GM12878 (cell line): ENCODE measurements around the gene SFSWAP. TPM values are rescaled to one million over a fixed set of nuclear protein-coding genes. Genes with fewer than 3 reads are reported as not detected.

Experiments used
- ATAC-seq: fragments of 200-7000 bp; cut with Tn5 transposase; 3 replicates; pipeline ENCODE4 v1.9.1; 2020; ENCODE audit warnings: mild to moderate bottlenecking, moderate library complexity
- BruUV-seq: library from RNA; stranded (reverse); fragments of 400-500 nt; replicated peaks from 2 replicates; lab custom pipeline; 2021; lab: Mats Ljungman, UMichigan
- CTCF ChIA-PET: fragments of 300-600 bp; sonication (Branson Sonifier 250); formaldehyde crosslinking; extraction: SDS; loops from one replicate; lab custom pipeline; 2021; ENCODE audit warnings: inconsistent platforms; lab: Yijun Ruan, JAX
- POLR2A ChIA-PET: fragments of 350-600 bp; formaldehyde crosslinking; extraction: SDS; loops from one replicate; lab custom pipeline; 2021; ENCODE audit warnings: inconsistent platforms; lab: Charles Lee
- RAD21 ChIA-PET: fragments of 300-600 bp; sonication (Branson Sonifier 250); formaldehyde crosslinking; loops from one replicate; lab custom pipeline; 2023; ENCODE audit warnings: antibody characterized with exemption; ENCODE audit not compliant: unreplicated experiment; lab: Charles Lee
- SMC1A ChIA-PET: fragments of 300-600 bp; sonication (Branson Sonifier 250); formaldehyde crosslinking; loops from one replicate; lab custom pipeline; 2023; ENCODE audit not compliant: unreplicated experiment, uncharacterized antibody; lab: Charles Lee
- DNase-seq: peaks from one replicate; pipeline ENCODE4 v3.0.0-alpha.2; 2011; ENCODE audit warnings: low read depth, low spot score
- FAIRE-seq: peaks from 3 replicates; lab custom pipeline; 2011; peaks lifted over from hg19 to GRCh38; lab: Jason Lieb, UNC
- H2AFZ ChIP-seq: 2 replicates; pipeline ENCODE4 v1.6.0; 2011; ENCODE audit warnings: low read depth, low read length, control low read depth; ENCODE audit not compliant: control insufficient read depth
- H3K27ac ChIP-seq: 2 replicates; pipeline ENCODE4 v1.5.1; 2011; ENCODE audit warnings: control low read depth; ENCODE audit not compliant: control insufficient read depth, insufficient read depth
- H3K27me3 ChIP-seq, 2 experiments: replicated peaks in 1 of 2; 2 replicates each; pipeline versions ENCODE4 v1.6.0 to v1.6.1; 2011; ENCODE audit warnings: low read length in 1 of 2; ENCODE audit not compliant: control insufficient read depth in 2 of 2, insufficient read depth in 2 of 2
- H3K36me3 ChIP-seq, 2 experiments: 2 replicates each; pipeline ENCODE4 v1.5.1; 2011; ENCODE audit warnings: low read length in 1 of 2; ENCODE audit not compliant: control insufficient read depth in 2 of 2, insufficient read depth in 2 of 2
- H3K4me1 ChIP-seq: 2 replicates; pipeline ENCODE4 v1.6.1; 2011; ENCODE audit warnings: mild to moderate bottlenecking, low read length, moderate library complexity, mixed read lengths; ENCODE audit not compliant: control insufficient read depth, insufficient read depth
- H3K4me2 ChIP-seq: 2 replicates; pipeline ENCODE4 v1.6.0; 2011; ENCODE audit warnings: control low read depth; ENCODE audit not compliant: control insufficient read depth, insufficient read depth
- H3K4me3 ChIP-seq: fragments of 200-600 bp; sonication (generic); 2 replicates; pipeline ENCODE4 v1.5.1; 2016
- H3K79me2 ChIP-seq: 2 replicates; pipeline ENCODE4 v1.6.0; 2011; ENCODE audit warnings: low read length; ENCODE audit not compliant: control insufficient read depth, insufficient read depth
- H3K9ac ChIP-seq: 2 replicates; pipeline ENCODE4 v1.8.0; 2011; ENCODE audit warnings: low read length, control low read depth, mixed read lengths; ENCODE audit not compliant: control insufficient read depth, insufficient read depth
- H3K9me3 ChIP-seq: replicated peaks from 3 replicates; pipeline ENCODE4 v1.5.1; 2011; ENCODE audit warnings: mild to moderate bottlenecking, low read length; ENCODE audit not compliant: control insufficient read depth, insufficient read depth
- H4K20me1 ChIP-seq: 2 replicates; pipeline ENCODE4 v1.6.0; 2011; ENCODE audit not compliant: control insufficient read depth, insufficient read depth
- CBX5 ChIP-seq: sonication (generic); IDR thresholded peaks from 2 replicates; pipeline ENCODE4 v1.6.1; 2016; ENCODE audit warnings: low read depth, moderate library complexity, mild to moderate bottlenecking, inconsistent platforms
- IKZF2 ChIP-seq, 2 experiments: fragments of 450-650 bp; IDR thresholded peaks; 2 replicates each; pipeline ENCODE4 v1.6.1; 2017; ENCODE audit warnings: mild to moderate bottlenecking in 2 of 2, moderate library complexity in 2 of 2
- NFIC ChIP-seq: IDR thresholded peaks from 2 replicates; pipeline ENCODE4 v1.6.1; 2012; ENCODE audit warnings: low read depth, mild to moderate bottlenecking, inconsistent platforms, low read length, moderate library complexity
- NFYB ChIP-seq: IDR thresholded peaks from 2 replicates; pipeline ENCODE4 v1.6.1; 2011; ENCODE audit warnings: low read depth, mild to moderate bottlenecking, low read length, improper control_type of control experiment, moderate library complexity; ENCODE audit not compliant: insufficient read depth
- PBX3 ChIP-seq: IDR thresholded peaks from 2 replicates; pipeline ENCODE4 v1.6.1; 2011; ENCODE audit warnings: mild to moderate bottlenecking, low read depth, low read length, moderate library complexity; ENCODE audit not compliant: insufficient replicate concordance
- PKNOX1 ChIP-seq: fragments of 450-650 bp; IDR thresholded peaks from 2 replicates; pipeline ENCODE4 v1.6.1; 2016; ENCODE audit warnings: mild to moderate bottlenecking
- TCF12 ChIP-seq: IDR thresholded peaks from 2 replicates; pipeline ENCODE4 v1.6.1; 2011; ENCODE audit warnings: low read depth, mild to moderate bottlenecking, low read length
- USF1 ChIP-seq: IDR thresholded peaks from 2 replicates; pipeline ENCODE4 v1.6.1; 2011; ENCODE audit warnings: borderline replicate concordance, low read depth, mild to moderate bottlenecking, moderate library complexity, mixed read lengths, low read length; ENCODE audit not compliant: insufficient read depth; ENCODE audit errors: extremely low read length
- ZNF687 ChIP-seq: fragments of 450-650 bp; IDR thresholded peaks from 2 replicates; pipeline ENCODE4 v1.6.1; 2017; ENCODE audit warnings: mild to moderate bottlenecking, moderate library complexity
- WGBS: methylation state at CpG from one replicate; pipeline ENCODE4 v1.1.6; 2016; ENCODE audit warnings: low lambda C conversion rate; ENCODE audit not compliant: insufficient replicate concordance, insufficient coverage; ENCODE audit errors: missing lambda C conversion rate; 5-methylcytosine and 5-hydroxymethylcytosine counted together
- in situ Hi-C: fragments of 300-500 bp; cut with MboI; formaldehyde crosslinking; loops from 9 replicates; pipeline ENCODE4 v1.14.3; 2018; ENCODE audit warnings: mixed read lengths
- intact Hi-C: fragments of 100-400 bp; cut with micrococcal nuclease; formaldehyde crosslinking; loops from one replicate; pipeline ENCODE4 v1.14.2; 2022; ENCODE audit not compliant: unreplicated experiment
- polyA plus RNA-seq, 11 experiments: library from polyadenylated mRNA; depleted of rRNA in 4 of 11; unstranded in 6 of 11; stranded (reverse) in 5 of 11; fragments of >200 nt; fragmentation: Nextera tagmentation in 4 of 11; fragmentation: Illumina TruSeq in 1 of 11; extraction: Ambion mirVana in 4 of 11; extraction: Trizol in 1 of 11; gene quantifications; 1 replicate in 1 of 11; 2 replicates in 10 of 11; pipeline versions ENCODE4 v1.2.1 to v1.2.3, GENCODE V29; 2011 to 2016; ENCODE audit warnings: inconsistent platforms in 2 of 11, missing spikeins in 2 of 11, low read depth in 1 of 11
- total RNA-seq, 4 experiments: library from RNA; depleted of rRNA in 3 of 4; stranded (reverse); fragments of >200 nt in 3 of 4; fragmentation: Illumina TruSeq in 1 of 4; extraction: Trizol in 1 of 4; gene quantifications; 2 replicates each; pipeline versions ENCODE4 v1.2.1 to v1.2.3, GENCODE V29; 2013 to 2021

SFSWAP gene
- total and polyA plus RNA-seq, 10 of the 15 experiments (the other 5 are each of a cell fraction or from before 2014, with no cell fraction given): 1.8 to 48.6 (median 25.0) TPM

GRCh38 chr12:131771965-131772364, 61.1 kb downstream of the SFSWAP start:
- H3K36me3 ChIP-seq: peaks cover 7 to 11% of the 10 kb centered on the region in 2 experiments; a peak in 3 of 4 replicates
- no peaks in the 10 kb centered on the region for H4K20me1 ChIP-seq
- H3K27me3 ChIP-seq: no peaks in the 10 kb centered on the region
- H3K27ac ChIP-seq: no peak overlapping the region
- SMC1A ChIA-PET: no interaction called here
- in situ Hi-C loops: no loop called here
- no peak overlapping the region for H3K9ac ChIP-seq
- POLR2A ChIA-PET: no interaction called here
- BruUV-seq: no TSS peak
- H3K4me1 ChIP-seq: peaks cover 41% of the 10 kb centered on the region
- H2AFZ ChIP-seq: no peak overlapping the region
- H3K9me3 ChIP-seq: no peaks in the 10 kb centered on the region
- CTCF ChIA-PET: no interaction called here
- intact Hi-C loops: loop anchor here (10.0 kb wide), 1 partner anchor 183 kb away; no protein-coding TSS in a partner anchor
- 100% methylated on average over 10 of the region's 10 CpGs for WGBS
- no peak overlapping the region for H3K4me2 ChIP-seq
- no peak for DNase-seq
- no peak for ATAC-seq
- no peak for TF ChIP-seq ZNF687
- TF ChIP-seq TCF12: no peak
- TF ChIP-seq USF1: no peak
- TF ChIP-seq IKZF2 (IDR thresholded peaks at IDR 0.05): no peak
- TF ChIP-seq CBX5: no peak
- no peak for TF ChIP-seq PBX3
- TF ChIP-seq NFIC: no peak
- no peak for TF ChIP-seq NFYB
- no peak for TF ChIP-seq PKNOX1
- H3K4me3 ChIP-seq: no peak overlapping the region
- RAD21 ChIA-PET: no interaction called here
- no peaks in the 10 kb centered on the region; the same call in 1 of the 2 replicates for H3K79me2 ChIP-seq
- no peak for FAIRE-seq
